OCI-LY1 (cell line): ENCODE measurements around the gene AMBN.

Source experiments
- H2AFZ ChIP-seq: fragments of 200-600 bp; sonication (generic), shearing (Covaris generic); 2 replicates; pipeline ENCODE4 v1.6.0; 2014; ENCODE audit warnings: antibody characterized with exemption, mild to moderate bottlenecking, low read length
- H3F3A ChIP-seq: fragments of 200-600 bp; sonication (generic), shearing (Covaris generic); 2 replicates; pipeline ENCODE4 v1.6.0; 2014; ENCODE audit warnings: mild to moderate bottlenecking, antibody characterized with exemption, low read length, moderate library complexity; ENCODE audit not compliant: insufficient read depth
- H3K27ac ChIP-seq: fragments of 200-600 bp; sonication (generic); 2 replicates; pipeline ENCODE4 v1.5.1; 2014; ENCODE audit warnings: low read length, mixed run types, mild to moderate bottlenecking, low read depth; ENCODE audit not compliant: poor library complexity, severe bottlenecking
- H3K27me3 ChIP-seq: fragments of 200-600 bp; sonication (generic); 2 replicates; pipeline ENCODE4 v1.6.0; 2014; ENCODE audit warnings: antibody characterized with exemption, mild to moderate bottlenecking, low read length, moderate library complexity; ENCODE audit not compliant: insufficient read depth
- H3K36me3 ChIP-seq: fragments of 200-600 bp; sonication (generic); 2 replicates; pipeline ENCODE4 v1.6.1; 2014; ENCODE audit warnings: mild to moderate bottlenecking, antibody characterized with exemption, low read length, moderate library complexity, mixed read lengths; ENCODE audit not compliant: insufficient read depth
- H3K4me1 ChIP-seq: fragments of 200-600 bp; sonication (generic); 2 replicates; pipeline ENCODE4 v1.5.1; 2014; ENCODE audit warnings: mild to moderate bottlenecking, low read length, moderate library complexity; ENCODE audit not compliant: insufficient read depth, severe bottlenecking
- H3K4me2 ChIP-seq: fragments of 200-600 bp; sonication (generic), shearing (Covaris generic); 2 replicates; pipeline ENCODE4 v1.6.1; 2014; ENCODE audit warnings: low read length
- H3K4me3 ChIP-seq: fragments of 200-600 bp; sonication (generic); 2 replicates; pipeline ENCODE4 v1.5.1; 2014; ENCODE audit warnings: low read length, low read depth, mild to moderate bottlenecking, mixed read lengths; ENCODE audit not compliant: poor library complexity, severe bottlenecking
- H3K79me2 ChIP-seq: fragments of 200-600 bp; shearing (Covaris generic); 2 replicates; pipeline ENCODE4 v1.6.1; 2016; ENCODE audit warnings: mixed run types, low read length, mixed read lengths; ENCODE audit not compliant: insufficient read depth
- H3K9ac ChIP-seq: fragments of 200-600 bp; sonication (generic), shearing (Covaris generic); 2 replicates; pipeline ENCODE4 v1.6.1; 2014; ENCODE audit warnings: mild to moderate bottlenecking, low read length, mixed read lengths
- H3K9me2 ChIP-seq: fragments of 200-600 bp; sonication (generic), shearing (Covaris generic); 2 replicates; pipeline ENCODE4 v1.6.1; 2014; ENCODE audit warnings: low read depth, mild to moderate bottlenecking, low read length, mixed read lengths
- H3K9me3 ChIP-seq: fragments of 200-600 bp; shearing (Covaris generic); 2 replicates; pipeline ENCODE4 v1.6.1; 2014; ENCODE audit warnings: low read length, mixed read lengths
- H4K20me1 ChIP-seq: fragments of 200-600 bp; sonication (generic), shearing (Covaris generic); 2 replicates; pipeline ENCODE4 v1.6.0; 2016; ENCODE audit warnings: mild to moderate bottlenecking, low read length; ENCODE audit not compliant: insufficient read depth
- CTCF ChIP-seq: fragments of 200-600 bp; sonication (generic), shearing (Covaris generic); IDR thresholded peaks from 2 replicates; pipeline ENCODE4 v1.5.1; 2017; ENCODE audit warnings: mild to moderate bottlenecking, antibody characterized with exemption, low read length, moderate library complexity, mixed read lengths
- EZH2 ChIP-seq: fragments of 200-600 bp; sonication (generic), shearing (Covaris generic); IDR thresholded peaks from 2 replicates; pipeline ENCODE4 v1.8.0; 2017; ENCODE audit warnings: borderline replicate concordance, mixed run types, mild to moderate bottlenecking, antibody characterized with exemption, low read length, moderate library complexity, mixed read lengths

The AMBN gene

GRCh38 chr4:70570796-70571195 is 21.3 kb upstream of the AMBN start:
- H3K4me2 ChIP-seq, result no peak overlapping the region
- H3K79me2 ChIP-seq, result no peaks in the 10 kb centered on the region
- no peak for TF ChIP-seq EZH2
- TF ChIP-seq CTCF, result no peak

GRCh38 chr4:70571772-70572171 is 20.3 kb upstream of the AMBN start:
- Histone ChIP-seq H3K27ac (no peak overlapping the region), H3K9ac (no peak overlapping the region), H3K27me3 (no peaks in the 10 kb centered on the region), H3K79me2 (no peaks in the 10 kb centered on the region), H2AFZ (no peak overlapping the region), H3K4me1 (no peaks in the 10 kb centered on the region), H3K4me3 (no peak overlapping the region), H3K9me2 (no peaks in the 10 kb centered on the region), H3F3A (no peaks in the 10 kb centered on the region), H4K20me1 (no peaks in the 10 kb centered on the region), H3K9me3 (0 out of 2 replicates have a peak, but pooled peaks cover 3% of the 10 kb centered on the region), H3K36me3 (no peaks in the 10 kb centered on the region), H3K4me2 (no peak overlapping the region)
- no peak for TF ChIP-seq EZH2
- no peak for TF ChIP-seq CTCF

More at GRCh38 chr4:70570796-70571195, 21.3 kb upstream of the AMBN start:
- H3K9me3 ChIP-seq, result 0 out of 2 replicates have a peak, but pooled peaks cover 1% of the 10 kb centered on the region
- no peak overlapping the region for H3K9ac ChIP-seq
- H3K4me3 ChIP-seq, result no peak overlapping the region
- H3K27ac ChIP-seq, result no peak overlapping the region
- H3K4me1 ChIP-seq, result no peaks in the 10 kb centered on the region
- H3K27me3 ChIP-seq, result no peaks in the 10 kb centered on the region
- no peaks in the 10 kb centered on the region for H3K9me2 ChIP-seq
- no peaks in the 10 kb centered on the region for H4K20me1 ChIP-seq
- H3F3A ChIP-seq, result no peaks in the 10 kb centered on the region
- no peaks in the 10 kb centered on the region for H3K36me3 ChIP-seq
- no peak overlapping the region for H2AFZ ChIP-seq

GRCh38 chr4:70575964-70576363 is 16.1 kb upstream of the AMBN start:
- Histone ChIP-seq H3K27ac (no peak overlapping the region), H4K20me1 (no peaks in the 10 kb centered on the region), H3F3A (no peaks in the 10 kb centered on the region), H3K4me1 (no peaks in the 10 kb centered on the region), H3K4me3 (no peak overlapping the region), H3K4me2 (no peak overlapping the region), H3K36me3 (no peaks in the 10 kb centered on the region), H3K79me2 (no peaks in the 10 kb centered on the region), H3K9ac (no peak overlapping the region), H3K9me3 (0 out of 2 replicates have a peak, but pooled peaks cover 3% of the 10 kb centered on the region), H2AFZ (no peak overlapping the region), H3K9me2 (no peaks in the 10 kb centered on the region), H3K27me3 (no peaks in the 10 kb centered on the region)
- TF ChIP-seq CTCF (no peak), EZH2 (no peak)
